HG03103 (cell line): ENCODE data around the gene C16orf74.

ENCODE experiments used
- ATAC-seq: cut with Tn5 transposase; IDR thresholded peaks from one replicate; pipeline ENCODE4 v1.9.1; 2021; ENCODE audit warnings: low read depth; ENCODE audit not compliant: unreplicated experiment

Gene C16orf74

DNA sequence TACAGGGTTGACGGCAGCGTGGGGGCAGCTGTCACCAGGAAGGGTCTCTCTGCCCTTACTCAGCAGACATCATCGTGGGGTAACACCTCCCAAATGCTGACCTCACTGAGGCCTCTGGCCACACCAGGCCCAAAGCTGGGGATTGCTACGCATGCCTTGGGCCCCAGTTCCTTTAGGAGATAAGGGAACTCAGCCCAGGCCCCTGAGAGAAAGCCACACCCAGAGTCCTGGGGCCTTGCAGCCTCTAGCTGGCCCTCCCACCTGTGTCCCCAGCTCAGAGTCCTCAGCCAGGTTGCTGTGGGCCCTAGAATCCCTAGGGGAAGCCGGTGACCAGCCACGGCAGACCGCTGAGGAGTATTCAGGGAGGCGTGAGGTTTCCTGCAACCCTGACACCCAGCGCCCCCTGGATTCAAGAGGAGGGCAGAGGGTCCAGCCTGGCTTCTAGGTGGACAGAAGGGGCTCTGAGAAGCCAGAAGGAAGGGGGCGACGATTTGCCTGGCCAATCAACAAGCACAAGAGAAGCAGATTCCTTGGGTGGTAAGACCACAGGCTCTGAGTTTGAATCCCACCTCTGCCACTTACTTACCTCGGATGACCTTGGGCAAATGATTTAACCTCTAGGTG, 51.8 kb downstream of the C16orf74 start:
- ATAC-seq: no peak

GRCh38 chr16:85698459-85698891, 52.4 kb downstream of the C16orf74 start:
- ATAC-seq: no peak

DNA sequence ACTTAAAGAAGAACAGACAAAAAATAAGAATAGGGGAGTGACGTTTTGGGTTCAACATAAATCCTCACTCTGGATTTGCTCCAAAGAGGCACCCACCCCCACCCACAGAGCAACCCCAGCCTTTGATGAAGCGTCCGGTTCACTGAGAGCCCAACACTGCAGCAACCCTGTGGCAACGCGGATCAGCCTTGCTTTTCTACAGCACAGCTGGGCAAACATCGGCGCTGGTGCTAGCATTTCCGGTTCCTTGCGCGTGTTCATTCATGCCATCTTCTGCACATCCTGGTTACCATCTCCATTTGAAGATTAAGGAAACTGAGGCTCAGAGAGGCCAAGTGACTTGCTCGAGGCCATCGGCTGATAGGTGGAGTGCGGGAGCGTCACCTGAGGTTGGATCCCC, 53.5 kb downstream of the C16orf74 start:
- no peak for ATAC-seq

DNA sequence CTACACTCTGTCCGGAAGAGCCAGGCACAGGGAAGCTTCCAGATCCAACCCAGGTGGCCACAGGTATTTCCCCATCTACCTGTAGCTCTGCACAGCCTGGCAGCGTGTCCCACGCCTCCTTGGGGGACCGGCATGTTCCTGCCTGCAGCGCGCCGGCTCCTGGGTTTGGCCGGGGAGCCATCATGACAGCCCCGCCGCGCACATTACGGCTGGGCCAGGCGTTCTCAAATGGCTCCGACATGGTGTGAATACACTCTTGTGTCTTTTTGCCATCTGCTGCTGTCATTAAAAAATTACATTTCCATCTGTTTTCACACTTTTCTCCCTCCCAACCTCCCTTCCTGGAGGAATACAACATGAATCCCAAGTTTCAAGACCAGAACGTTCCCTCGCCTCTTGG, 54.1 kb downstream of the C16orf74 start:
- ATAC-seq: no peak

DNA sequence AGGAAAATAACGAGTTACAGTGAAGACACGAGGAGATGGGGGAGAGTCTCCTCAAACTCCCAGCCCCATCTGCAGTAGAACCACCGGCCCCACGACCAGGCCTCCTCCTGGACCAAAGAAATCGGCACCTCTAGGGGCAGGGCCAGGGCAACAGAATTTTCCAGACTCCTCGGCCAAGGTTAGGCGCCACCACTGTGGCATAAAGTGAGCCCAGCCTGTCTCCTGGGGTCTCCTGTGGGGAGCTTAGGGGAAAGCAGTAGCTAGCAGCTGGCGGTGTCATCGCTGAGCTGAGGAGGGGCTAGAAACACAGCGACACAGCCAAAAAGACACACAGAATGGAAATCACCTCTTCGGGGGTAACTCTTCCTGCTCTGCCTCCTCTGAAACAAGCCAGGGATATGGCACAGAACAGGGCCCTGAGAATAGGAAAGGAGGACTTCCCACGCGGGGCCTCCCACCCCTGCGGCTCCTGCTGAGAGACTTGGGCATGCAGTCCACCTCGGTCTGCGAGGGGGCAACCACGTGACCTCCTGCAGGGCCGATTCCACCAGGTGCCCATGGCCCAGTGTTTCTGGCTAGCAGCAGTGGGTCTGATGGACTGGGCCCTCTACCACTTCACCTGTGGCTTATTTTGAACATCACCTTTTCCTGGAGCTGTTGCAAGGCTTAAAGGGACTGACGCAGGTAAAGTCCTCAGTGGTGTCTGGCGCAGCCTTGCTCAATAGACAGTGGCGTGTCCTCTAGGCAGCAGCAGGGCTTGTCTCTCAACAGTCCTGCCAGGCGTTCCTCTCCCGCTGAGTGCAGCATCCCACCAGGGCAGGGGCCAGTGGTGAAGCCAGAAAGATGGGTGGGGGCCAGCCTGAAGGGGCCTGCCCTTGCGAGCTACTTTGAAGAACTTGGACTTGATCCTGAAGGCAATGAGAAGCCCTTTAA, 55.4 kb downstream of the C16orf74 start:
- no peak for ATAC-seq

DNA sequence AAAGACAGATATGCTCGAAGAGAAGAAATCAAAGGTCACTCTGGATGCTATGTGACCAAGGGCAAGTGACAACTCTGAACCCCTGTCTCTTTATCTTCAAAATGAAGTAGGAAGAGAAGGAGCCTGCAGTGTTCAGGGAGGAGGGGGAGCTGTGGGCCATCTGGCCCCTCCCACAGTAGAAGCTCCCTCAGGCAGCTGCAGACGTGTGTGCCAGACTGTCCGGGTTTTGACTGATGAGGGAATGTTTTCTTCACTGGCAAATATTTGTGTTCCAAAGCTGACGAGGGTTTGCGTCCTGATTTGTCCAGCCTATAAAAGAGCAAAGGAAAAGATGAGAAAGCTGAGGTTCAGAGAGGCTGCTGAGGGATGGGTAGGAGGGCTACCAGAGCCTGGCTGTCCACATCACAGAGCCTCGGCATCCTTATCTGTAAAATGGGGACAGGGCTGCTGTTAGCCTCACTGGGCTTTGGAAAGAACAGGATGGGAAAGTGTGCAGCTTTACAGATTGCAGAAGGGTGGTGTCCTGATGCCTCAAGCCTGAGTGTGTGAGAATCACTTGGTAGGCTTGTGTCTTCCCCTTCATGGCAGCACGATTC, 60.3 kb downstream of the C16orf74 start:
- no peak for ATAC-seq

GRCh38 chr16:85689950-85690320, 61.0 kb downstream of the C16orf74 start:
- ATAC-seq: no peak

- no peak for ATAC-seq
Measured at GRCh38 chr16:85689285-85689949, 61.5 kb downstream of the C16orf74 start.

GRCh38 chr16:85688586-85689284, 62.2 kb downstream of the C16orf74 start, which contains the start of gene GINS2:
Gene GINS2 (minus strand): TSS chr16:85688954. CDS start chr16:85688898, 56 bp downstream.
- ATAC-seq: peak; percentile 94

DNA sequence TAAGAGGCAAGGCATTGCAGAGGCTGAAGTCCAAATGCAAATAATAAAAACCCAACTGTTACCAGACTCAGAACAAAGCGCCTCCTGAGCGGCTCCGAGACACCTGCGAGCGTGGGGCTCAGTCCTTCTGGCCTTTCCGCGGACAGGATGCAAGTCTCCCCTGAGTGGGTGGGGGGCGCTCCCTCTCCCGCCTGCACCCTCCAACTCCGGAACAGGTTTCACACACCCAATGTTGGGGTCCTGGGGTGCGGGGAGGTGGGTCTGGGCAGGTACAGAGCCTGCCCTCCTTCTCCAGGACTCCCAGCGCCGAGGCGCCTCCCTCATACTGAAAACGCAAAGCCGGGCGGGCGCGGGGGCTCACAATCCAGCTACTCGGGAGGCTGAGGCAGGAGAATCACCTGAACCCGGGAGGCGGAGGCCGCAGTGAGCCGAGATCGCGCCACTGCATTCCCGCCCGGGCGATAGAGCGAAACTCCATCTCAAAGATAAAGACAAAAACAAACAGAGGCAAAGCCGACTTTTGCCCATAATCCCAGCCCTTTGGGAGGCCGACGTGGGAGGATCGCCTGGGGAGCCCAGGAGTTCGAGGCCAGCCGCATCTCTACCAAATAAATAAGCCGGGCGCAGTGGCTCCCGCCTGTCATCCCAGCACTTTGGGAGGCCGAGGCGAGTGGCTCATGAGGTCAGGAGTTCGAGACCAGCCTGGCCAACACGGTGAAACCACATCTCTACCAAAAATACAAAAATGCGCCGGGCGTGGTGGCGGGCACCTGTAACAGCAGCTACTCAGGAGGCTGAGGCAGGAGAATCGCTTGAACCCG, 63.0 kb downstream of the C16orf74 start:
- no peak for ATAC-seq

GRCh38 chr16:85686912-85687591, 63.8 kb downstream of the C16orf74 start:
- no peak for ATAC-seq

DNA sequence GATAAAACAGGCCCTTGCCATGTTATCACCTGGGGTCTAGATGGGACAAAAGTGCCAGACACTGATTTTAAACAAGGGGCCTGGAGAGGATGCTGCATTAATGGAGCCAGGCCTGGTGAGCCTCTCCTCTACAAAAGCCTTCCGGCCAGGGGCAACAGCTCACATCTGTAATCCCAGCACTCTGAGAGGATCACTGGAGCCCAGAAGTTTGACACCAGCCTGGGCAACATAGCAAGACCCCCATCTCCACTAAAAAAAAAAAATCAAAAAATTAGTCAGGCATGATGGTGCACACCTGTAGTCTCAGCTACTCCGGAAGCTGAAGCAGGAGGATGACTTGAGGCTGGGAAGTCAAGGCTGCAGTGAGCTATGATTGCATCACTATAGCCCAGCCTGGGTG, 65.6 kb downstream of the C16orf74 start:
- no peak for ATAC-seq

GRCh38 chr16:85683363-85683762, 67.5 kb downstream of the C16orf74 start:
- ATAC-seq: no peak

DNA sequence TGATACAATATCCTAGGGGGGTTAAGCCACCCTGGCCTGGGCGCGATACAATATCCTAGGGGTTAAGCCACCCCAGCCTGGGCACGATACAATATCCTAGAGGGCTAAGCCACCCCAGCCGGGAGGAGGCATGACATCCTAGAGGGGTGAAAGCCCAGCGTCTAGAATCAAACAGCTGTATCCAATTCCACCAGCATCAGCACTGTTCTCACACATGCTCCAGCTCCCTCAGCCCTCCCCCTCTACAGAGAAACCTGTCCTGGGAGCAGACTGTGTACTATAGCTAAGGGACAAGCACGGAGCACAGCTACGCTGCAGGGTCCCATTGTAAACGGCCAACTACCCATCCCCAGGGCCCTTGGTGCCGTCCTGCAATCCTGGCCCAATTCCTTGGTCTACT, 68.4 kb downstream of the C16orf74 start:
- ATAC-seq: no peak

DNA sequence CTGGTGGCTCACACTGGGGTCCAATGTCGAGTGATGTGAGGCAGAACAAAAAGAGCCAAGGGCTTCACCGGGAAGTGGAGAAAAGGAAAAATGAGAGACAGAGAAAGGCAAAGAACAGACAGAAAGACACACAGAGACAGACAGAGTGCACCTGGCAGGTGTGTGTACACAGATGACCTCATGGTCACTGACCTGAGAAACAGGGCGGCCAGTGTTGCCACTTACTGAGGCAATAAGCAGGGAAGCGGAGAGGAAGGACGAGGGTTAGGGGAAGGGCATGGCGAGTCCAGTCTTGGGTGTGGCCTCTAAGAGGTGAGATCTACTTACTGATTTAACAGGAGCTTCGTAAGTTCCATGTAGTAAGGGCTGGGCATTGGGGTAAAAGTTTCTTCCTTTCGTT, 69.6 kb downstream of the C16orf74 start:
- ATAC-seq: no peak

DNA sequence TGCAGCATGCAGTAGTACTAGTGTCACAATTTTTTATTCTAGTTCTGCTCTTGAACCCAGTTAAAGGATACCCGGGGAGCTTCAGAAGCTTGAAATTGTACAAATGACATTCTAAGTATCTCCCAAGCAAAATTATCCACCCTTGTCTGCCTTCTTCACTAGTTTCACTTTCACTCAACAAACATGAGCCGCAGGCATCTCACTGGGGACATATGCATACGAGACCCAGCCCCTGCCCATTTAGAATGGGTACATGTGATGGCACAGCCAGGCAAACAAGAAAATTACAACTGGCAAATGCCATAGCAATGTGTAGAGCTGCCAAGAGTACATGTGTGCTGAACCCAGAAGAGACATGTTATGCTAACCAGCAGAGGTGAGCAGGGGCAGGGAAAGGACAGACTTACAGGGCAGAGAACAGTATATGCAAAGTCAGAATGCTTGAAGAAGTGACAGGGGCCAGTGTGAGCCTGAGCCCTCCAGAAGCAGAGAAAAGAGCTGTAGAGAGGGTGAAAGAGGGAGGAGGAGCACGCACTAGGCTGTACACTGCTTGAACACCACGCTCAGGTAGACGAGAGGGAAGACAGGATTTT, 70.4 kb downstream of the C16orf74 start:
- no peak for ATAC-seq

DNA sequence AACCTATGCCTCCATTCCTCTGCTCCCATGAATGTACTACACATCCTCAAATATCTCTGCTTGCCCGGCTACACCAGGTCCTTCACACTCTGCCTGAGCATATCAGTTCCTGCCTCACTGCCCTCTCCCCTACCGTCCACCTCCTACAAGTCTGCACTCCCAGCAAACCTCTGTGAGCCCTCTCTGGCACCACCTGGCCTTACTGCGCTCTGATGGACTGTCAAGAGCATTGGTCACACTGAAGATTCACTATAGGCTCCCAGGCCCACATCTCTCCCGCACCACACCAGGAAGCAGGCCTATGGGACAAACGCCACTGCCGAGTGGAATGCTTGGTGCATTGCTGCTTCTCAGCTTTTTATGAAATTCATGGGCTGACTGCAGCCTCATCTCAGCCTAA, 71.0 kb downstream of the C16orf74 start:
- no peak for ATAC-seq

- no peak for ATAC-seq
Measured at GRCh38 chr16:85678821-85679220, 72.1 kb downstream of the C16orf74 start.

DNA sequence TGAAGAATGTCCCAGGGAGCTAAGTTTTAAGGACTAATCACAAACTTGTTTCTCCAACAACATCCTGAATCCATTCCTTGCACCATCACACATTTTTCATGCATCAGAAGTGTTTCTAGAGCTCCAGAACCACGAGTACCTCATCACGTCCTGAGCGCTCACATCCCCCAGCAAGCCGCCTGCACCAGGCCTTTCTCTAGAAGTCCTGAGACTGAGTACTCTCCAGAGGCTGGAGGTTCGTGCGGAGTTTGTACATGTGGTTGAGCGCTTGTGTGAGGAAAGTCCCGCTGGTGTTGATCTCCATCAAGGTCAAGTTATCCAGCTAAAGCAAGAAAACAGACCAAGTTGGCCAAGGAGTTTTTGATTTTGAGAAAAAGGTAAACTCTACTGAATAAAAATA, 72.9 kb downstream of the C16orf74 start:
- ATAC-seq: no peak
